Measurements from ENCODE around the gene MAEA.
"Not testable (repeated sequence)": the region's sequence is repeated elsewhere in the genome, so short reads cannot be mapped to it uniquely, and the experiment has no call there.

MAEA gene

GRCh38 chr4:1277667-1278665 lies 11.7 kb upstream of the MAEA start:
- no peak for DNase-seq (ENCODE audit: low read depth in 4 of 4, low spot score in 1 of 4)

GRCh38 chr4:1279253-1279652 lies 10.4 kb upstream of the MAEA start:
- DNase-seq (ENCODE audit: low read depth in 4 of 4, low spot score in 1 of 4): no peak

GRCh38 chr4:1283711-1284110 lies 6.0 kb upstream of the MAEA start:
- DNase-seq (ENCODE audit: low read depth in 4 of 4, low spot score in 1 of 4): no peak

GRCh38 chr4:1285151-1285789 lies 4.4 kb upstream of the MAEA start:
- DNase-seq (ENCODE audit: low read depth in 4 of 4, low spot score in 1 of 4): no peak

- peak in 1 of 4 experiments; percentile 38 for DNase-seq (ENCODE audit: low read depth in 4 of 4, low spot score in 1 of 4)
These were observed 3.7 kb upstream of the MAEA start for GRCh38 chr4:1285790-1286553.

GRCh38 chr4:1288786-1289185 lies 905 bp upstream of the MAEA start:
- DNase-seq (ENCODE audit: low read depth in 4 of 4, low spot score in 1 of 4): no peak

- DNase-seq (ENCODE audit: low read depth in 4 of 4, low spot score in 1 of 4): no peak
These were observed 680 bp downstream of the MAEA start for GRCh38 chr4:1290165-1290977.

- DNase-seq (ENCODE audit: low read depth in 4 of 4, low spot score in 1 of 4): no peak
These were observed 1.4 kb downstream of the MAEA start for GRCh38 chr4:1291091-1291490.

GRCh38 chr4:1291996-1292702 lies 2.5 kb downstream of the MAEA start:
- DNase-seq (ENCODE audit: low read depth in 4 of 4, low spot score in 1 of 4): no peak

GRCh38 chr4:1292703-1293011 lies 3.0 kb downstream of the MAEA start:
- not testable (repeated sequence) for DNase-seq (ENCODE audit: low read depth in 4 of 4, low spot score in 1 of 4)

GRCh38 chr4:1293531-1293941 lies 3.8 kb downstream of the MAEA start:
- DNase-seq (ENCODE audit: low read depth in 4 of 4, low spot score in 1 of 4): no peak

GRCh38 chr4:1293991-1294390 lies 4.3 kb downstream of the MAEA start:
- no peak for DNase-seq (ENCODE audit: low read depth in 4 of 4, low spot score in 1 of 4)

- no peak for DNase-seq (ENCODE audit: low read depth in 4 of 4, low spot score in 1 of 4)
These were observed 4.7 kb downstream of the MAEA start for GRCh38 chr4:1294424-1294823.

- DNase-seq (ENCODE audit: low read depth in 4 of 4, low spot score in 1 of 4): no peak
These were observed 5.2 kb downstream of the MAEA start for GRCh38 chr4:1294891-1295290.

GRCh38 chr4:1295405-1296055 lies 5.8 kb downstream of the MAEA start:
- no peak for DNase-seq (ENCODE audit: low read depth in 4 of 4, low spot score in 1 of 4)

- no peak for DNase-seq (ENCODE audit: low read depth in 4 of 4, low spot score in 1 of 4)
These were observed 6.8 kb downstream of the MAEA start for GRCh38 chr4:1296324-1297022.

- no peak for DNase-seq (ENCODE audit: low read depth in 4 of 4, low spot score in 1 of 4)
These were observed 7.3 kb downstream of the MAEA start for GRCh38 chr4:1297023-1297395.

- no peak for DNase-seq (ENCODE audit: low read depth in 4 of 4, low spot score in 1 of 4)
These were observed 8.0 kb downstream of the MAEA start for GRCh38 chr4:1297456-1298325.
